IMR-90 (cell line): ENCODE results near the gene HAS3.

Source experiments
- BHLHE40 ChIP-seq: fragments of 150-350 bp; IDR thresholded peaks from 2 replicates; pipeline ENCODE4 v1.6.1; 2016; ENCODE audit warnings: mild to moderate bottlenecking, low read depth, low read length
- CEBPB ChIP-seq: IDR thresholded peaks from 2 replicates; pipeline ENCODE4 v1.6.1; 2012; ENCODE audit warnings: low read depth, low read length, improper control_type of control experiment
- CTCF ChIP-seq: conservative IDR thresholded peaks from 2 replicates; pipeline ENCODE4 v1.5.1; 2012; ENCODE audit warnings: mild to moderate bottlenecking, low read depth, low read length, improper control_type of control experiment
- ELK1 ChIP-seq: fragments of 150-350 bp; IDR thresholded peaks from 2 replicates; pipeline ENCODE4 v1.6.1; 2016; ENCODE audit warnings: low read depth, mild to moderate bottlenecking, low read length, moderate library complexity, borderline replicate concordance
- FOS ChIP-seq: fragments of 150-350 bp; IDR thresholded peaks from 2 replicates; pipeline ENCODE4 v1.6.1; 2016; ENCODE audit warnings: low read depth, low read length
- MAFK ChIP-seq: IDR thresholded peaks from 2 replicates; pipeline ENCODE4 v1.6.1; 2012; ENCODE audit warnings: low read depth, low read length, improper control_type of control experiment
- MXI1 ChIP-seq: IDR thresholded peaks from 2 replicates; pipeline ENCODE4 v1.6.1; 2012; ENCODE audit warnings: low read depth, mild to moderate bottlenecking, low read length, moderate library complexity, borderline replicate concordance
- NFE2L2 ChIP-seq: fragments of 150-350 bp; IDR thresholded peaks from 2 replicates; pipeline ENCODE4 v1.6.1; 2016; ENCODE audit warnings: low read depth, mild to moderate bottlenecking, low read length
- POLR2A ChIP-seq: IDR thresholded peaks from 2 replicates; pipeline ENCODE4 v1.6.1; 2012; ENCODE audit warnings: mild to moderate bottlenecking, low read depth, low read length
- RAD21 ChIP-seq: IDR thresholded peaks from 2 replicates; pipeline ENCODE4 v1.6.1; 2012; ENCODE audit warnings: low read length, improper control_type of control experiment
- RCOR1 ChIP-seq: IDR thresholded peaks from 2 replicates; pipeline ENCODE4 v1.6.1; 2012; ENCODE audit warnings: mild to moderate bottlenecking, low read length, improper control_type of control experiment; ENCODE audit not compliant: insufficient replicate concordance
- RFX5 ChIP-seq: IDR thresholded peaks from 2 replicates; pipeline ENCODE4 v1.8.0; 2012; ENCODE audit warnings: low read depth, mild to moderate bottlenecking, low read length, moderate library complexity
- SMC3 ChIP-seq: fragments of 150-350 bp; IDR thresholded peaks from 2 replicates; pipeline ENCODE4 v1.6.1; 2016; ENCODE audit warnings: low read depth, mild to moderate bottlenecking, antibody characterized with exemption, low read length, moderate library complexity
- USF2 ChIP-seq: fragments of 150-350 bp; IDR thresholded peaks from 2 replicates; pipeline ENCODE4 v1.6.1; 2017; ENCODE audit warnings: mild to moderate bottlenecking, antibody characterized with exemption, low read length, low read depth

GRCh38 chr16:69160192-69160591 is 54.7 kb downstream of the HAS3 start:
- TF ChIP-seq USF2: no peak
- TF ChIP-seq BHLHE40: no peak
- TF ChIP-seq MAFK: no peak
- TF ChIP-seq POLR2A: no peak
- no peak for TF ChIP-seq CTCF
- no peak for TF ChIP-seq RFX5
- no peak for TF ChIP-seq RCOR1
- no peak for TF ChIP-seq RAD21
- no peak for TF ChIP-seq FOS
- TF ChIP-seq ELK1: no peak
- TF ChIP-seq MXI1: no peak
- TF ChIP-seq NFE2L2: no peak
- TF ChIP-seq CEBPB: no peak
- no peak for TF ChIP-seq SMC3
